GM12865 (cell line): ENCODE data around the gene SRSF8.

Source experiments
- DNase-seq: peaks from one replicate; pipeline ENCODE4 v3.0.0; 2010; ENCODE audit warnings: low read depth
- H3K4me3 ChIP-seq: 2 replicates; pipeline ENCODE4 v1.5.1; 2011; ENCODE audit warnings: mild to moderate bottlenecking, low read depth, low read length, control low read depth
- TF ChIP-seq, protein P1 (sequence below): IDR thresholded peaks from 2 replicates; pipeline ENCODE4 v1.5.1; 2011; ENCODE audit warnings: low read length, control low read depth, low read depth, inconsistent platforms; ENCODE audit not compliant: insufficient read depth; ENCODE audit errors: missing control alignments

The SRSF8 gene

DNA sequence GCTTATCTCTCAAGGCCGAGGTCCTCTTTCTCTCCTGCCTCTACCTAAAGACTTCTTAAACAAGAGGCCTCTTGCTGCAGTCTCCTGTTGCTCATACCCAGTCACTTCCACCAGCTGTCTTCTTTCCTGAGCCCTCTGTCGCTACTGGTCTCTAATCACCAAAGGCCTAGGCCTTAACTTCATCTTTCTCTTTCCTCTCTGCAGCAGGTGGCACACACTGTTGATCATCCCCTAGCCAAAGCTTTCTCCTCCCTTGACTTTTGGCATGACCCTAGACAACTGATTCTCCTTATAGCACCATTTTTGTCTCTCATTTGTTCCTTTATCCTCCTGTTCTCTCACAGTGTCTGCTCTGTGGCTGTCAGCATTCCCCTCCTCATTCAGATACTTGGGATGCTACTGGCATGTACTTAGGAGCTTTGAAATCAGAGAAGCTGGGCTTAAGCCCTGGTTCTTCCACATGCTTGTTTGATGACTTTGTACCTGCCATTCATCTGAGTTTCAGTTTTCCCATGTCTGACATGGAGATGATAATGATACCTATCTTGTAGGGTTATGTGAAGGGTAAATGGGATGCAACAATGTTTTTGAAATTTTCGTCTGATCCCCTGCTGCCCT, 45.3 kb downstream of the SRSF8 start:
- H3K4me3 ChIP-seq = no peak overlapping the region
- TF ChIP-seq, protein P1, sequence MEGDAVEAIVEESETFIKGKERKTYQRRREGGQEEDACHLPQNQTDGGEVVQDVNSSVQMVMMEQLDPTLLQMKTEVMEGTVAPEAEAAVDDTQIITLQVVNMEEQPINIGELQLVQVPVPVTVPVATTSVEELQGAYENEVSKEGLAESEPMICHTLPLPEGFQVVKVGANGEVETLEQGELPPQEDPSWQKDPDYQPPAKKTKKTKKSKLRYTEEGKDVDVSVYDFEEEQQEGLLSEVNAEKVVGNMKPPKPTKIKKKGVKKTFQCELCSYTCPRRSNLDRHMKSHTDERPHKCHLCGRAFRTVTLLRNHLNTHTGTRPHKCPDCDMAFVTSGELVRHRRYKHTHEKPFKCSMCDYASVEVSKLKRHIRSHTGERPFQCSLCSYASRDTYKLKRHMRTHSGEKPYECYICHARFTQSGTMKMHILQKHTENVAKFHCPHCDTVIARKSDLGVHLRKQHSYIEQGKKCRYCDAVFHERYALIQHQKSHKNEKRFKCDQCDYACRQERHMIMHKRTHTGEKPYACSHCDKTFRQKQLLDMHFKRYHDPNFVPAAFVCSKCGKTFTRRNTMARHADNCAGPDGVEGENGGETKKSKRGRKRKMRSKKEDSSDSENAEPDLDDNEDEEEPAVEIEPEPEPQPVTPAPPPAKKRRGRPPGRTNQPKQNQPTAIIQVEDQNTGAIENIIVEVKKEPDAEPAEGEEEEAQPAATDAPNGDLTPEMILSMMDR = no peak

DNA sequence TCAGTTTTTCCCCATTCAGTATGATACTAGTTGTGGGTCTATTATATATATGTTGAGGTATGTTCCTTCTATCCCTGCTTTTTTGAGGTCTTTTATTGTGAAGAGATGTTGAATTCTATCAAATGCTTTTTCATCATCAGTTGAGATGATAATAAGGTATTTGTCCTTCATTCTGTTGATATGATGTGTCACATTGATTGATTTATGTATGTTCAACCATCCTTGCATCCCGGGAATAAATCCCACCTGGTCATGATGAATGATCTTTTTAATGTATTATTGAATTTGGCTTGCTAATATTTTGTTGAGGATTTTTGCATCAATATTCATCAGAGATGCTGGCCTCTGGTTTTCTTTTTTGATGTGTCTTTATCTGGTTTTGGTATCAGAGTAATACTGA, 48.9 kb downstream of the SRSF8 start:
- TF ChIP-seq, protein P1 = no peak
- no peak for DNase-seq

More for the DNA sequence above, 45.3 kb downstream of the SRSF8 start:
- no peak for DNase-seq

DNA sequence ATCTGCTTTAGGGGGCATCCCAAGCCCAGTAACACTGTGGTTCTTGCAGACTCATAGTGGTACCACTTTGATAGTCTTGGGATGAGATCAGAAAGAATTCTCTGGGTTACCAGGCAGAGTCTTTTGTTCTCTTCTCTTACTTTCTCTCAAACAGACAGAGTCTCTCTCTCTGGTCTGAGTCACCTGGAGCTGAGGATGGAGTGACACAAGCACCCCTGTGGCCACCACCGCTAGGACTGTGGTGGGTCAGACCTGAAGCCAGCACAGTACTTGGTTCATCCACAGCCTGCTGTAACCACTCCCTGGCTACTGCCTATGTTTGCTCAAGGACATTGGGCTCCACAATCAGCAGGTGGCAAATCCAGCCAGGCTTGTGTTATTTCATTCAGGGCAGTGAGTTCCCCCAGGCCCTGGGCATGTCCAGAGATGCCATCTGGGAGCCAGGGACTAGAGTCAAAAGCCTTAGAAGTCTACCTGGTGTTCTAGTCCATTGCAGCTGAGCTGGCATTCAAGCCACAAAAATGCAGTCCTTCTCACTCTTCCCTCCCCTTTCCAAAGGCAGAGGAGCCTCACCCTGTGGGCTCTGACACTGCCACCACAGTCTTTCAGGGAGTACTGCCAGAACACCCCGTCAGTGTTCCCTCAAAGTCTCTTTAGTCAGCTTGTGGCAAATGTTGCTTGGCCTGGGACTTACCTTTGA, 52.8 kb downstream of the SRSF8 start:
- peak; percentile 17 for DNase-seq
- TF ChIP-seq, protein P1 = no peak
- no peak overlapping the region for H3K4me3 ChIP-seq

More for the DNA sequence above, 48.9 kb downstream of the SRSF8 start:
- H3K4me3 ChIP-seq = no peak overlapping the region
